HG02981 (cell line): Measurements from ENCODE around the gene MUC4.
"Not testable (repeated sequence)": the region's sequence is repeated elsewhere in the genome, so short reads cannot be mapped to it uniquely, and the experiment has no call there.

ENCODE experiments used
- ATAC-seq: cut with Tn5 transposase; IDR thresholded peaks from one replicate; pipeline ENCODE4 v1.9.1; 2021; ENCODE audit warnings: mild to moderate bottlenecking, moderate library complexity; ENCODE audit not compliant: unreplicated experiment

The MUC4 gene

DNA sequence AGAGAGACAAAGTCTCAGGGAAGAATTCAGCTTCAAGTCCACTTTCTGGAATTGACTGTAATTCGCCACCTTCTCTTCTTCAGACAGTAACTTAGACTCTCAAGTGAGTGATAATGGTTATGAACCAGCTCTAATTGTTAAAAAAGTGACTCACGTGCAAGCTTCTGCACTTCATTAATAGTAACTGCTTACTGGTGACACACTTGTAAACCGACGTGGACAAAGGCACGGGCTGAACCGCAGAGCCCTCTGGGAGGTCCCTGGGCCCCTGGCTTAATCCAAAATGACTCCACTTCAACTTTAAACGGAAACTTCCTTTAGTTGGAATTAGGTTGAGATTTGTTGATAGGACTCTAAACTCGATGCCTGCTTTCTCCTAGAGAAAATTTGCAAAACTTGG is 17.0 kb downstream of the MUC4 start:
- no peak for ATAC-seq

DNA sequence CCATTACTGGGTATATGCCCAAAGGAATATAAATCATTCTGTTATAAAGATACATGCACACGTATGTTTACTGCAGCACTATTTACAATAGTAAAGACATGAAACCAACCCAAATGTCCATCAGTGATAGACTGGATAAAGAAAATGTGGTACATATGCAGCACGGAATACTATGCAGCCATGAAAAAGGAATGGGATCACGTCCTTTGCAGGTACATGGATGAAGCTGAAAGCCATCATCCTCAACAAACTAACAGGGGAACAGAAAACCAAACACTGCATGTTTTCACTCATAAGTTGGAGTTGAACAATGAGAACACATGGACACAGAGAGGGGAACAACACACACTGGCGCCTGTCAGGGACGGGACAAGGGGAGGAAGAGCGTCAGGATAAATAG is 19.1 kb downstream of the MUC4 start:
- not testable (repeated sequence) for ATAC-seq

- no peak for ATAC-seq
These were observed 20.8 kb downstream of the MUC4 start for GRCh38 chr3:195790901-195791300.

DNA sequence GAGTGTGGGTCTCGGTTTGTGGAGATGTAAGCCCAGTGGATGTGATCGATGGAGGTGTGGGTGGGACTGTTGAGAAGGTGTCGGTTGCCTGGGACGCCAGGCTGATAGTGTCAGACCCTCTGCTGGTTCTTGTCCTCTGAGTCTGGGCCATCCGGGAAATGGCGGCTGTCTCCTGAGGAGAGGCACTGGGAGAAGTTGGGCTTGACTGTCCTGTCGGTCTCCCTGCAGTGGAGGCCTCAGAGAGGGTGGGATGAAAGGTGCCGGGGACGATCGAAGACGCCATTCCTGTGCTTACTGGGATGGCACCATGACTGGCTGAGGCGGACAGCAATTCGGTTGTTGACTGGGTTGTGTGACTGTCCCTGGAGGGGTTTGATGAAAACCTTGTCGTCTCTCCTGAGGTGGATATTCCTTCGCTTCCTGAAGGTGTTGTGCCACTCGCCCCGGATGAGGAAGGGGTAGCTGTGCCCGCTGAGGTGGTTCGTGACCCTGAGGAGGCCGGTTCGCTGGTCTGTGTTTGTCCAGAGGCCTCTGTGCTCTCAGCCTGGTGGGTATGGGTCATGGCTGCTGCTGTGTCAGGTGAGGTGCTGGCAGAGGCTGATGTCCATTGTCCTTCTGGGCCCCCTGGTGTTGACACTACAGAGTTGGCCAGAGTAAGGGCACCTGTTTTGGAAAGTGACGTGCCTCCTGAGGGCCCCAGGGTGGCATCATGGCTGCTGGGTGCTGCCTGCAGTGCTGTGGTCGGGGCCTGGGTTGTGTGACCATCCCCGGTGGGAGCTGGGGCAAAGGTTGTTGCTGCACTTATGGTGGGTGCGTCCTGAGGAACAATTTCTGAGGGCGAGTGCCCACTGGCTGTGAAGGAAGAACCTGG is 22.8 kb downstream of the MUC4 start:
- no peak for ATAC-seq

- ATAC-seq: not testable (repeated sequence)
These were observed 25.8 kb downstream of the MUC4 start for GRCh38 chr3:195785781-195786405.

- ATAC-seq: not testable (repeated sequence)
These were observed 27.7 kb downstream of the MUC4 start for GRCh38 chr3:195784031-195784430.

DNA sequence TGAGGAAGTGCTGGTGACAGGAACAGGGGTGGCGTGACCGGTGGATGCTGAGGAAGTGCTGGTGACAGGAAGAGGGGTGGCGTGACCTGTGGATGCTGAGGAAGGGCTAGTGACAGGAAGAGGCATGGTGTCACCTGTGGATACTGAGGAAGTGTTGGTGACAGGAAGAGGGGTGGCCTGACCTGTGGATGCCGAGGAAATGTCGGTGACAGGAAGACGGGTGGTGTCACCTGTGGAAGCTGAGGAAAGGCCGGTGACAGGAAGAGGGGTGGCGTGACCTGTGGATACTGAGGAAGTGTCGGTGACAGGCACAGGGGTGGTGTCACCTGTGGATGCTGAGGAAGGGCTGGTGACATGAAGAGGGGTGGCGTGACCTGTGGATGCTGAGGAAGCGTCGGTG is 30.5 kb downstream of the MUC4 start:
- ATAC-seq: not testable (repeated sequence)

DNA sequence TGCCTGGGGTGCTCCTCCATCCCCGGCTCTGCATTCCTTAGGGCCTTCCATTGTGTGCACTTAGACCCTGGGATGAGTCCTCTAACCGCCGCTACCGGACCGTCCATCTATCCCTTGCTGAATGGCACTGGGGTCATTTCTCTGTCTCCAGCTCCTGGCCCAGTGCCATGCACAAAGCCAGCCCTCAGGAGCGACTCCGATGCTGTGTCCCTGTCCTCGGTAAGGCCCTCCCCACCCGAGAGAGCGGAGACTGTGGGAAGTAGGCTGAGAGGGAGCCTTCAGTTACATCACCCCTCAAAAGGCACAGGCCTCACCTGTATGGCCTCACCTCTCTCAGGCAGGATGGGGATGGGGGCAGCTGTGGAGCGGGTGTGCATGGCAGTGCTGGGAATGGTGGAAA is 33.8 kb downstream of the MUC4 start:
- no peak for ATAC-seq

GRCh38 chr3:195774917-195775316 is 36.8 kb downstream of the MUC4 start:
- ATAC-seq: no peak

DNA sequence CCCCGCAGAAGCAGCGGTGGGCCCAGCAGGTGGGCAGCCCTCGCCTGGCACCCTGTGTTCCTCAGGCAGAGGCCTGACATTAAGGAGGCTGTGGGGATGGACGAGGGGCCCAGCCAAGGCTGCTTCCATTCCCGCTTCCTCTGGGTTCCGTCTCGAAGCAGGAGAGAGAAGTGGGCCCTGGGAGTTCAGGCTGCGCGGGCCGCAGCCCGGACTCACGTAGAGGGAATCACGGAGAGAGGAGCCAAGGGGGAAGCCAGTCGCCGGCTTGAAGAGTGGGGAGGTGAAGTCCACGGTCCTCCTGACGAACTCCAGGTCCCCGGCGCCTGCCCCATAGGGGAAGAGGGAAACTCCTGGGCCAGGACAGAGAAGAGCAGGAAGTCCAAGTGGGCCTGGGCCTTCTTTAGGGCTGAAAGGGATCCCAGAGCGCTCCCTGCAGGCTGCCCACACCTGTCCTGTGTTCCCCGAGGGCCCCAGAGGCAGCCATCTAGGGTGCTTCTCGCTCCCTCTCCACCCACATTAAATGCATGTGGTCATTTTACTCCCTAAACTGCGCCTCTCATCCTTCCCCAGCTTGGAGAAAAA is 37.7 kb downstream of the MUC4 start:
- ATAC-seq: no peak

GRCh38 chr3:195771646-195772300 is 40.0 kb downstream of the MUC4 start:
- no peak for ATAC-seq

GRCh38 chr3:195770841-195771645 is 40.7 kb downstream of the MUC4 start:
- not testable (repeated sequence) for ATAC-seq

GRCh38 chr3:195770081-195770840 is 41.5 kb downstream of the MUC4 start:
- no peak for ATAC-seq

DNA sequence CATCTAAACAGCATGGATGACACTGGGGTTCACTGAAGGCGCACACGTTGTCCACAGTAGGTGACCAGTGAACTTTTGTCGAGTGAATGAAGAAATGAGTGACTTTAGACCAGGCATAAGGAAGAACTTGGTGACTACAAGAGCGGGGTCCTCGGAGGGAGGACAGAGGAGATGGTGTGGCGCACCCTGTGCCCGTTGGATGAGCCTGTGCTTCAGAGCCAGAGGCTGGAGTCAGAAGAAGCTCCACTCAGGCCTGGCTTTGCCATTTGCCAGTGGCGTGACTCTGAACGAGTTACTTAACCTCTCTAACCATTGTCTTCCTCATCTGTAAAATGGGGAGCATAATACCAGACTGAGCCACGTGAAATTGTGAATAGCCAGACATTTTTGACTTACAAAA is 42.2 kb downstream of the MUC4 start:
- ATAC-seq: no peak

DNA sequence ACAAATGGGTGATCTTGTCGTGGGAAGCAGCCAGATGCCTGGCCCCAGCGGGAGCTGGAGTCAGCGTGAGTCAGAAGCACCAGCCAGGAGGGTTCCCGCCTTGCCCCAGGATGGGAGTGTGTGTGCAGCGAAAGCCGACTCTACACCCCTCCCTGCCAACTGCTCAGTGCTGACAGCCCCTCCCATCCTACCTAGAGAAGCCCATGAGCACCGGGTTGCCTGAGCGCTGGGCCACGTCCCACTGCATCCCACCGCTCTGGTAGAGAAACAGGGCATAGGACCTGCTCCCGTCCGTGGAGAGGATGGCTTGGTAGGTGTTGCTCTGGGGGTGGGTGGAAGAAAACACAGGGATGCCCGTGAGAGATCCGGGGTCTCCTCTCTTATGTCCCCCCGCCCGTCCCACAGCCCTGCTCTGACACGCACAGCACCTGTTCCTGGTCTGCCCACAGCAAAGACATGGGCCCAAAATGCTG is 42.9 kb downstream of the MUC4 start:
- no peak for ATAC-seq

DNA sequence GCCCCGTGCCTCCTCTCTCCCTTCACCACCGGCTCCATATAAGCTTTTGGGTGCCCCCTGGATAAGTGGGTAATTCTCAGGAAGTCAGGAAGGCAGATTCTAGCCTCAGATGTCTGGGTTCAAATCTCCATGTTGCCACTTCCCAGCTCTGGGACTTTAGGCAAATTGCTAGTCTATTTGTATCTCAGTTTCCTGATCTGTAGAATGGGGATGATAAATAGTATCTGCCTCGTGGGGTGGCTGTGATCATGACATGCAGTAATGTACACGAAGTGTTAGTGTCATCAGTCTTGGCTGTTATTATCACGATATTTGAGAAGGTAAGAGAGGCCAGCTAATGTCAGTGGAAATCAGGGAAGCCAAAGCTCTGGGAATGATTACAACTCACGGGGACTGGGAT is 43.3 kb downstream of the MUC4 start:
- no peak for ATAC-seq

DNA sequence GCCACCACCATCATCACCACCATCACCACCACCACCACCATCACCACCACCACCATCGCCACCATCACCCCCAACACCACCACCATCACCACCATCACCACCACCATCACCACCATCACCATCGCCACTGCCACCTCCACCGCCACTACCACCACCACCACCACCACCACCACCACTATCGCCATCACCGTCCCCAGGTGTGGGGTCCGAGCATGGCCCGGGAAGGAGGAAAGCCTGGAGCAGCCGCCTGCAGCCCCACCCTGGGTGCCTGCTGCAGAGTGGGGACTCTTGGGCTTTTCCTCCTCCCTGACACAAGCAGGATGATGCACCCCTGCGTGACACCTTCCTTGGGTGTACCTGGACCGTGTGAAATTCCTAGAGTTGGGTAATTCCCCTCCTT is 43.9 kb downstream of the MUC4 start:
- no peak for ATAC-seq

DNA sequence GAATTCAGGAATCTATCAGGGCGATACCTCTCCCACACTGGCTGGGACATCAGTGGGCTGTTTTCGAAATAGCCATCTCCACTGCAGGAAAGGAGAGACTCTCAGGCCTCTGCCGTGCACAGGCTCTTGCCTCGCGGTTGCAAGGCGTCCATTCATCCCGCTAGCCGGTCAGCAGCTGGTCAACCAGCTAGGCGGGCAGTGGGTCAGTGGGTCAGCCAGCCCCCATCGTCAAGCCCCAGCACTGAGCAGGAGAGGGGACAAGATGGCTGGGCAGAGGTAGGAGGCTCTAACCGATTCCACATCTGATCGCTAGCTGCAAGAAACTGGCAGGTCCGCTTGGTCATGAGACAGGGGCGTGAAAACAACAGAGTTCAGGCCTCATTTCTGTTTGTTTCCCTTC is 45.1 kb downstream of the MUC4 start:
- ATAC-seq: no peak

DNA sequence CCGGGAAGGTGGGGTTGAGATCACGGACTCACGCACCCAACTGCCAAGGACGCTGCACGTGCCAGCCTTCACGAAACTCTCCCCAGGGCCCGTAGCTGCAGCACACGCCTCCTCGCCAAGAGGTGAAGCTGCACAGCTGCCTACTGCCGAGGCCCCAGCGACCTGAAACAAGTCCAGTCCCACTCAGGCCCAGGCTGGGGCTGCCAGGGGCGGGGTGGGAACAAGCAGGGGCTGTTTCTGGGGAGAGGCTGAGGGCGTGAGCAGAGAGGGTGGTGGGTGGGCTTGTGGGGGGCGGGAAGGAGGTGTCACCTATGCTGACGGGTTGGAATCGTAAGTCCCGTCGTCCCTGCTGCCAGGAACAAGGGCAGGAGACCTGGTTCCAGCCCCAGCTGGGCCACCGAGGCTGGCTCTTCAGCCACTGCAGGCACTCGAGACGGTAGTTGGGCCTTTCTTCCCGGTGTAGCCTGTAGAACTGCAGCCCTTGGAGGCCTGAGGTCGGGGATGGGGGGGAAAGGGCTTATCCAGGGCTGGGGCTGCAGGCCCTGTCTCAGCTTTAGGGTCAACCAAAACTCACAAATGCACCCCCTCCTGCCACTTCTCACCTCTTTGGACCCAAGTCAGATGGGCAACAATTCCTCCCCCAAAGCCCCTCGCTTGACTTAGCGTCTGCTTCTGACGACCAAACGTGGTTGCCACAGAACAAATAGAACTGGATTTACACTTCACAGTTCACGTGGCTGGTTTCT is 46.6 kb downstream of the MUC4 start:
- ATAC-seq: no peak
